ENCODE data around the gene SYNDIG1. TPM values are rescaled to one million over a fixed set of nuclear protein-coding genes. Genes with fewer than 3 reads are reported as not detected.

SYNDIG1 gene
- total RNA-seq, 2 donors from 2014 or later, result 0.78 TPM; not detected in 1

DNA sequence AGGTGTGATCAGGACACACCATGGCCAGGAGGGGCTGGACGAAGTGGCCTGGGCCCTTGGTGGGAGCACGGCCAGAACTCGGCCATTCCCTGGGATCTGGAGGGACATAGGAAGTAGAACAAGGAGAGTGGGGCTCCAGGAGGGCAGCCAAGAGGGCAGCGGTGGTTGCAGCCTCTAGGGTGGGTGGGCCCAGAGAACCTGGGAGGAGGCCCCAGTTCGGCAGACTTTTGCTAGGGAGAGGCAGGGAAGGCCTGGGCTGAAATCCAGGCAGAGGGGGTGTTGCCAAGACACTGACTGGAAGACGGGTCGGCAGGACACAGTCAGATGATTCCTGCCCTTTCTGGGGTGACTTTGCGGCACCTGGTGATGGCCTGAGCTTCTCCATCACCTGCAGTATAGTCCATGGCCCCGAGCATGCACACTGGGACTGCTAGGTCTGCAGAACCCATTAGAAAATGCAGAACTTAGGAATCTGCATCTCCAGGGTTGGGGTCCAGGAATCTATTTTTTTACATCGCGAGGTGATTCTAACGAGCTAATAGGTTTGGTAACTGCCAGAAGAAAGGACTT lies 224.8 kb downstream of the SYNDIG1 start:
- peak in 1 of 4 donors; percentile 7 for DNase-seq
- TF ChIP-seq, protein P1, sequence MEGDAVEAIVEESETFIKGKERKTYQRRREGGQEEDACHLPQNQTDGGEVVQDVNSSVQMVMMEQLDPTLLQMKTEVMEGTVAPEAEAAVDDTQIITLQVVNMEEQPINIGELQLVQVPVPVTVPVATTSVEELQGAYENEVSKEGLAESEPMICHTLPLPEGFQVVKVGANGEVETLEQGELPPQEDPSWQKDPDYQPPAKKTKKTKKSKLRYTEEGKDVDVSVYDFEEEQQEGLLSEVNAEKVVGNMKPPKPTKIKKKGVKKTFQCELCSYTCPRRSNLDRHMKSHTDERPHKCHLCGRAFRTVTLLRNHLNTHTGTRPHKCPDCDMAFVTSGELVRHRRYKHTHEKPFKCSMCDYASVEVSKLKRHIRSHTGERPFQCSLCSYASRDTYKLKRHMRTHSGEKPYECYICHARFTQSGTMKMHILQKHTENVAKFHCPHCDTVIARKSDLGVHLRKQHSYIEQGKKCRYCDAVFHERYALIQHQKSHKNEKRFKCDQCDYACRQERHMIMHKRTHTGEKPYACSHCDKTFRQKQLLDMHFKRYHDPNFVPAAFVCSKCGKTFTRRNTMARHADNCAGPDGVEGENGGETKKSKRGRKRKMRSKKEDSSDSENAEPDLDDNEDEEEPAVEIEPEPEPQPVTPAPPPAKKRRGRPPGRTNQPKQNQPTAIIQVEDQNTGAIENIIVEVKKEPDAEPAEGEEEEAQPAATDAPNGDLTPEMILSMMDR (IDR thresholded peaks at IDR 0.05), result no peak
- TF ChIP-seq POLR2A (IDR thresholded peaks at IDR 0.05), result no peak
- 77 to 79% methylated on average over 12 of the region's 12 CpGs for WGBS, 2 donors

DNA sequence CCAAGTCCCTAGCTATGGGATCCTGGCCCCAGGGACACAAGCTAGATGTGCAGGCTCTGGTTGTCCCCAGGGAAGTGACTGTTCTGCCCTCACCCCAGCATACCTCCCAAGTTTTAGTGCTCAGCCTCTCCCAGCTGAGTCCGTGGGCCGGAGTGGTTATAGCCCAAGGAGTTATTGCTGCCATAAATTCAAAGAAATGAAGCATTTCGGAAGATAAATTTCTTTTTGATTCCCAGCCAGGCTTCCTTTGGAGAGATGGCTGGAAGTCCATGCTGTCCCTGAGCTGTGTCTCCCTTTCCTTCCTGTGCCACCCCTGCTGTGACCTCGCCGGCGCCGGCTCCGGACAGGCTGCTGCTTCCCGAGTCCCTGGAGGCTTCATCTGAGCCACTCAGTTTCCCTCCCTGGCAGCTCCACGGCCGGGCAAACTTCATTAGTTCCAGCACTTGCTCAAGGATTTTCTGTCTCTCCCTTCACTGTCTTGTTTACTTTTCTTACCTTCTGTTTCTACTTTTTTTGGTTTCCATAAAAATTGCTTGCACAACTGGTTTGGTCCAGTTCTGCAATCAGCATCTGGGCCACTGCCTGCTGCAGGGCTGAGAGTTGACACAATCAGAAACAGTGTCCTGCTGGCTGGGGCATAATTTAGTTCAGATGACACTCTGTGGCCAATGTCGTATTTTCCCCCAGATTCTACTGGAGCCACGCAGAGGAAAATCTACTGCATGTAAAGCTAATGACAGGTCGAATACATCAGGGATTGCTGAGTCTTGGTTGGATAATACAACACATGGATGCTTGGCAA lies 225.5 kb downstream of the SYNDIG1 start:
- intact Hi-C loops (cut with DNase I), result loop anchor here (10.0 kb wide), 1 partner anchor 60 kb away; no protein-coding TSS in a partner anchor
- DNase-seq, result no peak
- H3K27ac ChIP-seq, result no peak overlapping the region

More for the DNA sequence above, 224.8 kb downstream of the SYNDIG1 start:
- H3K9me3 ChIP-seq, result no peaks in the 10 kb centered on the region
- H3K27ac ChIP-seq, result no peak overlapping the region
- no peak overlapping the region for H3K4me3 ChIP-seq
- no peaks in the 10 kb centered on the region for H3K27me3 ChIP-seq
- H3K4me1 ChIP-seq, result no peaks in the 10 kb centered on the region
- ATAC-seq, result no peak
- no peaks in the 10 kb centered on the region for H3K36me3 ChIP-seq (replicated peaks in 1 of 2; ENCODE audit: insufficient read depth in 1 of 2, low read depth in 2 of 2)
- intact Hi-C loops (cut with DNase I), result loop anchor here (10.0 kb wide), 1 partner anchor 61 kb away; no protein-coding TSS in a partner anchor

DNA sequence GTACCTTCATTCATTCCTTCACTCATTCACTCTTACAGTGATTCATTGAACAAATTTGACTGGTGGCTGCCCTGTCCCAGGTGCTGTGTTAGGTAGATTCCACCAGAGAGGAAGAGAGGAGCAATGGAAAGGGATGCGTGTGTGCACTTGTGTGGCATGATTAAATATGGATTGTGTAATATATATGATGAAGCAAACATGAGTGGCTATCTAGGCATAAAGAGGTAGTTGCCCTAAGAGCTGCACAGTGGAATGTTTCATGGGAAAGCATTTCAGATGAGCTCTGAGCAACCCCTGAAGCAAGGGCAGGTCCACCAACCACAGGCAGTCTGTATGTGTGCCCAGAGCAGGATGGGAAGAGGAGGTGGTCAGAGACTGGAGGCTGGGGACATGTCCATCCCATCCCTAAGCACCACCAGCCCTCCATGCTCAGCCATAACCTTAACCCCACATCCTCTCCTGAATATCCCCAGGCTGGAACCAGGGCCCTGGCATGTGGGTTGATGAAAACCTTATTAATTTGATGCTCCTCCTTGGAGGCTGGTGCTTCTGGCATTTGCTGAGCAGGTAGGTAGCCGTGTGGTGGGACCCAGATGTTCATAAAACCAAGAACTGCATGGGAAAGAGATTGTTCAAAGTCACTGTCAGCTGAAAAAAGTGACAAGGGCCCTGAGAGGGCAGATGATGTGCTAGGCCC lies 226.2 kb downstream of the SYNDIG1 start:
- DNase-seq (no peak), ATAC-seq (no peak)
- Histone ChIP-seq H3K4me3 (no peak overlapping the region), H3K27ac (no peak overlapping the region), H3K4me1 (no peaks in the 10 kb centered on the region), H3K27me3 (no peaks in the 10 kb centered on the region), H3K9me3 (no peaks in the 10 kb centered on the region), H3K36me3 (replicated peaks in 1 of 2; ENCODE audit: insufficient read depth in 1 of 2, low read depth in 2 of 2) (no peaks in the 10 kb centered on the region)
- intact Hi-C loops (cut with DNase I), result loop anchor here (10.0 kb wide), 1 partner anchor 59 kb away; no protein-coding TSS in a partner anchor
- TF ChIP-seq, protein P1 (IDR thresholded peaks at IDR 0.05), result no peak
- TF ChIP-seq POLR2A (IDR thresholded peaks at IDR 0.05), result no peak
- WGBS, 2 donors, result 69 to 86% methylated on average over 2 of the region's 2 CpGs

More for the DNA sequence above, 225.5 kb downstream of the SYNDIG1 start:
- Histone ChIP-seq H3K36me3 (replicated peaks in 1 of 2; ENCODE audit: insufficient read depth in 1 of 2, low read depth in 2 of 2) (no peaks in the 10 kb centered on the region), H3K4me3 (no peak overlapping the region), H3K27me3 (no peaks in the 10 kb centered on the region), H3K4me1 (no peaks in the 10 kb centered on the region), H3K9me3 (no peaks in the 10 kb centered on the region)
- TF ChIP-seq, protein P1 (IDR thresholded peaks at IDR 0.05), result no peak
- ATAC-seq, result no peak
- WGBS, 2 donors, result 52 to 62% methylated on average over 14 of the region's 14 CpGs

DNA sequence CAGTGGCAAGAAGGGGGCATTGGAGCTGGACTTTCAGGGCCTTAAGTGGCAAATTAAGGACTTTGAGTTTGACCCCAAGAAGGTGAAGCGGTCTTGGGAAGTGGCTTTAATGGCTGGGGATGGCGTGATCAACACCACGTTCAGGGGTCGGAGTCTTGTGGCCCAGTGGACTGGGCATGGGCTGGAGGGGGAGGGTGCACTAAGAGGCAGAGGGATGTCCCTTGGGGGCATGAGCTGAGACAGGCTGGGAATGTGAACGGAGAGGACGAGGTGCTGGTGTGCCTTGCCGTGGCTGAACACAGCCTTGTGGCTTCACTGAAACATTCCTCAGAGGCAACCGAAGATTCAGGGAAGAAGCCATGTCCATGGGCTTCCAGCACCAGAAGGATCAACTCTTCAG lies 227.0 kb downstream of the SYNDIG1 start:
- Histone ChIP-seq H3K9me3 (no peaks in the 10 kb centered on the region), H3K4me3 (no peak overlapping the region), H3K36me3 (replicated peaks in 1 of 2; ENCODE audit: insufficient read depth in 1 of 2, low read depth in 2 of 2) (no peaks in the 10 kb centered on the region), H3K27ac (no peak overlapping the region), H3K4me1 (no peaks in the 10 kb centered on the region), H3K27me3 (no peaks in the 10 kb centered on the region)
- TF ChIP-seq, protein P1 (IDR thresholded peaks at IDR 0.05), result no peak
- TF ChIP-seq POLR2A (IDR thresholded peaks at IDR 0.05), result no peak
- DNase-seq, result no peak
- no peak for ATAC-seq
- intact Hi-C loops (cut with DNase I), result loop anchor here (10.0 kb wide), 1 partner anchor 58 kb away; no protein-coding TSS in a partner anchor
- 89 to 96% methylated on average over 8 of the region's 8 CpGs for WGBS, 2 donors

All from body of pancreas (tissue), 4 donors.